Measurements from ENCODE around the gene CPLX1. TPM values are rescaled to one million over a fixed set of nuclear protein-coding genes. Genes with fewer than 3 reads are reported as not detected.

Gene CPLX1
- total RNA-seq, 1 donor from 2014 or later = 1.1 TPM

DNA sequence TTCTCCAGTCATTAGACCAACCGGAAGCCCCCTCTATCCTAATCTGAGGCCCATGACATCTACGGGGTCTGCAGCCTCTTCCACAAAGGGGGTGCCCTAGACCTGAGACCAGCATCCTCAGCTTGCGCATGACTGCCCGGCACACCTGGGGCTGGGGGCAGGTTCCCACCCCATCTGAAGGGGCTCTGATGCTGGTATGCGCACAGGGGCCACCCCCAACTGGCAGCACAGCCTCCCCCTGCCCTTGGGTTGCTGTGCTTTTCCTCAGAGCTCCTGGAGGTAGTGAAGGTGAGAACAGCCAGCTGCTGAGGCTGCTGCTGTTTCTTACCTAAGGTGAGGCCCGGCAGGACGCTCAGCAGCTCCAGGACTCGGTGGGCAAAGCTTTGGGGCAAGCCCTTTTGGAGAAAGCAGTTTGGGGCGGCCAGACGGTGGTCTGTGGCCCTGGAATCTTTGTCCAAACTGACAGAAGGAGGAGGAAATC, 18.9 kb upstream of the CPLX1 start:
- no peak for DNase-seq (ENCODE audit: low spot score in 2 of 2)
- H3K4me1 ChIP-seq = no peaks in the 10 kb centered on the region
- no peak overlapping the region for H3K27ac ChIP-seq
- H3K36me3 ChIP-seq = peaks cover 9 to 17% of the 10 kb centered on the region in 2 donors
- intact Hi-C loops (cut with DNase I) = no loop called here
- TF ChIP-seq, protein P1, sequence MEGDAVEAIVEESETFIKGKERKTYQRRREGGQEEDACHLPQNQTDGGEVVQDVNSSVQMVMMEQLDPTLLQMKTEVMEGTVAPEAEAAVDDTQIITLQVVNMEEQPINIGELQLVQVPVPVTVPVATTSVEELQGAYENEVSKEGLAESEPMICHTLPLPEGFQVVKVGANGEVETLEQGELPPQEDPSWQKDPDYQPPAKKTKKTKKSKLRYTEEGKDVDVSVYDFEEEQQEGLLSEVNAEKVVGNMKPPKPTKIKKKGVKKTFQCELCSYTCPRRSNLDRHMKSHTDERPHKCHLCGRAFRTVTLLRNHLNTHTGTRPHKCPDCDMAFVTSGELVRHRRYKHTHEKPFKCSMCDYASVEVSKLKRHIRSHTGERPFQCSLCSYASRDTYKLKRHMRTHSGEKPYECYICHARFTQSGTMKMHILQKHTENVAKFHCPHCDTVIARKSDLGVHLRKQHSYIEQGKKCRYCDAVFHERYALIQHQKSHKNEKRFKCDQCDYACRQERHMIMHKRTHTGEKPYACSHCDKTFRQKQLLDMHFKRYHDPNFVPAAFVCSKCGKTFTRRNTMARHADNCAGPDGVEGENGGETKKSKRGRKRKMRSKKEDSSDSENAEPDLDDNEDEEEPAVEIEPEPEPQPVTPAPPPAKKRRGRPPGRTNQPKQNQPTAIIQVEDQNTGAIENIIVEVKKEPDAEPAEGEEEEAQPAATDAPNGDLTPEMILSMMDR (IDR thresholded peaks at IDR 0.05) = no peak
- H3K9me3 ChIP-seq = peaks cover 0 to 4% of the 10 kb centered on the region in 2 donors
- H3K4me3 ChIP-seq = no peak overlapping the region
- no peaks in the 10 kb centered on the region for H3K27me3 ChIP-seq

DNA sequence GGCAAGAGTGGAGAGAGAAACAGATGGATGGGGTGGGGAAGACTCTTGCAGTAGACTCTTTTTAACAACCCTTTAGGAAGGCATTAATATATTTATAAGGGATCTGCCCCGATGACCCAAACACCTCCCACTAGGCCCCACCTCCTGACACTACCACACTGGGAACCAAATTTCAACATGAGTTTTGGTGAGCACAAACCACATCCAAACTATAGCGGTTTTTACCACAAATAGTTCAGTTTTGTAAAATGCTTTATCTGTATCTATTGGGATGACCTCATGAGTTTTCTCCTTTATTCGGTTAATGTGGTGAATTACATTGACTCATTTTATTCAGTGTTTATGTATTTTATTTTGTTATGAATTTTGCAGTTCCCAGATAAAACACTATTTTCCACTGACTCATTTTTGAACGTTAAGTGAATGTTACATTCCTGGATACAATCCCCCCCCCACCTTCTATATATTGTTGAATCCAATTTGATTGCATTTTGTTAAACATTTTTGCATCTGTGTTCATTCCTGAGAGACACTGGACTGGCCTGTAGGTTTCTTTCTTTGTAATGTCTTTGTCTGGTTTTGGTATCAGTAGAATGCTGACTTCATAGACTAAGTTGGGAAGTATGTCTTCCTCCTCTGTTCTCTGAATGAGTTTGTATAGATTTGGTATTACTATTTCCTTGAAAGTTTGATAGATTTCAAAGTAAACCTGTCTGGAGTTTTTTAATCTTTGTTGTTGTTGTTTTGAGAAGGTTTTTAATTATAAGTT, 13.9 kb upstream of the CPLX1 start:
- Histone ChIP-seq H3K9me3 (peaks cover 25 to 37% of the 10 kb centered on the region in 2 donors), H3K36me3 (no peaks in the 10 kb centered on the region), H3K4me3 (no peak overlapping the region), H3K4me1 (no peaks in the 10 kb centered on the region), H3K27me3 (no peaks in the 10 kb centered on the region), H3K27ac (no peak overlapping the region)
- intact Hi-C loops (cut with DNase I) = no loop called here
- TF ChIP-seq, protein P1 (IDR thresholded peaks at IDR 0.05) = no peak
- DNase-seq (ENCODE audit: low spot score in 2 of 2) = no peak

DNA sequence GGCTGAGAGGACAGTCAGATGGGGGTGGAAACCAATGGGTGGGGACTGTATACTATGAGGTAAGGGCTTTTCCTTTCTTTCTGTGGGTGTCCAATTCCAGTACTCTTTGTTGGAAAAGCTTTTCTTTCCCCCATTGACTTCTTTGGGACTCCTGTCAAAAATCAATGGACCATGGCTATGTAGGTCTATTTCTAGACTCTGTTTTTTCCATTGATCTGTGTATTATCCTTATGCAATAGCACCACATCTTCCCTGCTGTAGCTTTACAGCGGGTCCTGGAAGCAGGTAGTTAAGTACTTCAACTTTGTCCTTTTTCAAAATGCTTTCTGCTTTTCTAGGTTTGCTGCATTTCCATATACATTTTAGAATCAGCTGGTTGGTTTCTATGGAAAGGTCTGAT, 11.8 kb upstream of the CPLX1 start:
- TF ChIP-seq, protein P1 (IDR thresholded peaks at IDR 0.05) = no peak
- no peaks in the 10 kb centered on the region for H3K27me3 ChIP-seq
- no peak overlapping the region for H3K4me3 ChIP-seq
- H3K27ac ChIP-seq = no peak overlapping the region
- intact Hi-C loops (cut with DNase I) = no loop called here
- peaks cover 25 to 37% of the 10 kb centered on the region in 2 donors for H3K9me3 ChIP-seq
- no peak for DNase-seq (ENCODE audit: low spot score in 2 of 2)
- no peaks in the 10 kb centered on the region for H3K36me3 ChIP-seq
- H3K4me1 ChIP-seq = no peaks in the 10 kb centered on the region

DNA sequence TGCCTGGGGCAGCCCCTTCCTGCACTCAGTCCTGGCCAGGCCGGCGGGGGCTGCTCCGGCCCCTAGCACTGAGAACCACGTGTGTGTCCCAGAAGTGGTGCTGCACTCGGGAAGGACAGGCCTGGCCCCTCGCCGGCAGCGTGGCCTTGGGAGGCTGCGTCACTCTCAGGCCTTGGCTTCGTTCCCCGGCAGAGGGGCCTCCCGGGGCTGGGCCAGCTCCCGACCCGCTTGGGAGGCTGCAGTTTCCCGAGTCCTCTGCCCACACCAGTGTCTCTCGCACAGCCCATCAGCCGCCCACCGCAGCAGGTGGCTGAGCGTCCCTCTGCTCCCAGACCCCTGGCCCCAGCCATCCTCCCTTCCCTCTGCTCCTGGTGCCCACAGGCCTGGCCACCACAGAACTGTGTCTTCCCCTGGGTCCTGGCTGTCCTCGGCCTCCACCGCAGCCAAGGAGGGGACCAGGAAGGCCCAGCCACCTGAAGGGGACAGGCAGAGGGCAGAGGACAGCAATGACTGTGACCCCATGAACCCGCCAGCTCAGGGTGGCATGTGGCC, 10.9 kb upstream of the CPLX1 start:
- Histone ChIP-seq H3K4me1 (no peaks in the 10 kb centered on the region), H3K4me3 (no peak overlapping the region), H3K27me3 (no peaks in the 10 kb centered on the region), H3K27ac (no peak overlapping the region), H3K36me3 (no peaks in the 10 kb centered on the region), H3K9me3 (peaks cover 25 to 37% of the 10 kb centered on the region in 2 donors)
- TF ChIP-seq, protein P1 (IDR thresholded peaks at IDR 0.05) = no peak
- no peak for DNase-seq (ENCODE audit: low spot score in 2 of 2)
- intact Hi-C loops (cut with DNase I) = no loop called here

DNA sequence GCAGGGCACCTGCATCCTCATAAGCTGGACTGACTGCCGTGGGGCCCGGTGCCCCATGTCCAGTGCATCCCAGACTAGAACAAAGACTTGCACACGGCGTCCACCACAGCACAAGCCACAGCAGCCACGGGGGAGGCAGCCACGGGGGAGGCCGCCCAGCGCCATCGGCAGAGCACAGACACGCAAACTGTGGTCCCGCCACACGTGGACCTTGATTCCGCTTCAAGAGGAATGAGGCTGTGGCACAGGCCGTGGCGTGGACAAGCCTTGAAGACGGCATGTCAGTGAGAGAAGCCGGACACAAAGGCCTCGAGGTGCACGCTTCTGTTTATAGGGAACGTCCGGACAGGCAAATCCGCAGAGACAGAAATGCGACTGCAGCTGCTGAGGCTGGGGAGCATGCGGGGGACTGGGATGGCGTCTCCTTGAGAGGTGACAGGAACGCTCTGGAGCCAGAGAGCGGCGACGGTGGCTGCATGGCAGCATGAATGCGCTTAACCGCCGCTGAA, 10.1 kb upstream of the CPLX1 start:
- peaks cover 25 to 33% of the 10 kb centered on the region in 2 donors for H3K9me3 ChIP-seq
- TF ChIP-seq, protein P1 (IDR thresholded peaks at IDR 0.05) = no peak
- DNase-seq (ENCODE audit: low spot score in 2 of 2) = no peak
- H3K27ac ChIP-seq = no peak overlapping the region
- H3K36me3 ChIP-seq = no peaks in the 10 kb centered on the region
- intact Hi-C loops (cut with DNase I) = no loop called here
- no peaks in the 10 kb centered on the region for H3K4me1 ChIP-seq
- H3K4me3 ChIP-seq = no peak overlapping the region
- H3K27me3 ChIP-seq = no peaks in the 10 kb centered on the region
